ENCODE measurements around the gene RNF123.
A peak's percentile ranks its signal among the peaks of the same experiment; 100 is the strongest.

Gene RNF123

DNA sequence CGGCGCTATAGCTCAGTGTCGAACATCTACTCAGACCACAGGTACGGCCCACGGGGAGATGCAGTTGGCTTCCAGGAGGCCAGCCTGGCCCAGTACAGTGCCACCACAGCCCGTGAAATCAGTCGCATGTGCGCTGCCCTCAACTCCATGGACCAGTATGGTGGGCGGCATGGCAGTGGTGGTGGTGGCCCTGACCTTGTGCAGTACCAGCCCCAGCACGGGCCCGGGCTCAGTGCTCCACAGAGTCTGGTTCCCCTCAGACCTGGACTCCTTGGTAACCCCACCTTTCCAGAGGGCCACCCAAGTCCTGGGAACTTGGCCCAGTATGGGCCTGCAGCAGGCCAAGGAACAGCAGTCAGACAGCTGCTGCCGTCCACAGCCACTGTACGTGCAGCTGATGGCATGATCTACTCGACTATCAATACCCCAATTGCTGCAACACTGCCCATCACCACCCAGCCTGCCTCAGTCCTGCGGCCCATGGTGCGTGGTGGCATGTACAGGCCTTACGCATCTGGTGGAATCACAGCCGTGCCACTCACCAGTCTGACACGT, 33.5 kb upstream of the RNF123 start:
- TF ChIP-seq MYC (IDR thresholded peaks at IDR 0.05; ENCODE audit: low read depth, low read length) (no peak), POLR2A (IDR thresholded peaks at IDR 0.05; ENCODE audit: extremely low read depth, insufficient read length) (no peak)
- TF ChIP-seq, protein P1, sequence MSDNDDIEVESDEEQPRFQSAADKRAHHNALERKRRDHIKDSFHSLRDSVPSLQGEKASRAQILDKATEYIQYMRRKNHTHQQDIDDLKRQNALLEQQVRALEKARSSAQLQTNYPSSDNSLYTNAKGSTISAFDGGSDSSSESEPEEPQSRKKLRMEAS (IDR thresholded peaks at IDR 0.05; ENCODE audit: low read depth, low read length) = no peak
- TF ChIP-seq, protein P2, sequence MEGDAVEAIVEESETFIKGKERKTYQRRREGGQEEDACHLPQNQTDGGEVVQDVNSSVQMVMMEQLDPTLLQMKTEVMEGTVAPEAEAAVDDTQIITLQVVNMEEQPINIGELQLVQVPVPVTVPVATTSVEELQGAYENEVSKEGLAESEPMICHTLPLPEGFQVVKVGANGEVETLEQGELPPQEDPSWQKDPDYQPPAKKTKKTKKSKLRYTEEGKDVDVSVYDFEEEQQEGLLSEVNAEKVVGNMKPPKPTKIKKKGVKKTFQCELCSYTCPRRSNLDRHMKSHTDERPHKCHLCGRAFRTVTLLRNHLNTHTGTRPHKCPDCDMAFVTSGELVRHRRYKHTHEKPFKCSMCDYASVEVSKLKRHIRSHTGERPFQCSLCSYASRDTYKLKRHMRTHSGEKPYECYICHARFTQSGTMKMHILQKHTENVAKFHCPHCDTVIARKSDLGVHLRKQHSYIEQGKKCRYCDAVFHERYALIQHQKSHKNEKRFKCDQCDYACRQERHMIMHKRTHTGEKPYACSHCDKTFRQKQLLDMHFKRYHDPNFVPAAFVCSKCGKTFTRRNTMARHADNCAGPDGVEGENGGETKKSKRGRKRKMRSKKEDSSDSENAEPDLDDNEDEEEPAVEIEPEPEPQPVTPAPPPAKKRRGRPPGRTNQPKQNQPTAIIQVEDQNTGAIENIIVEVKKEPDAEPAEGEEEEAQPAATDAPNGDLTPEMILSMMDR (IDR thresholded peaks at IDR 0.05; ENCODE audit: low read depth, low read length) = no peak
- no peak overlapping the region for H3K4me3 ChIP-seq (ENCODE audit: low read depth, low read length)
- no peak for DNase-seq (ENCODE audit: low read depth)

DNA sequence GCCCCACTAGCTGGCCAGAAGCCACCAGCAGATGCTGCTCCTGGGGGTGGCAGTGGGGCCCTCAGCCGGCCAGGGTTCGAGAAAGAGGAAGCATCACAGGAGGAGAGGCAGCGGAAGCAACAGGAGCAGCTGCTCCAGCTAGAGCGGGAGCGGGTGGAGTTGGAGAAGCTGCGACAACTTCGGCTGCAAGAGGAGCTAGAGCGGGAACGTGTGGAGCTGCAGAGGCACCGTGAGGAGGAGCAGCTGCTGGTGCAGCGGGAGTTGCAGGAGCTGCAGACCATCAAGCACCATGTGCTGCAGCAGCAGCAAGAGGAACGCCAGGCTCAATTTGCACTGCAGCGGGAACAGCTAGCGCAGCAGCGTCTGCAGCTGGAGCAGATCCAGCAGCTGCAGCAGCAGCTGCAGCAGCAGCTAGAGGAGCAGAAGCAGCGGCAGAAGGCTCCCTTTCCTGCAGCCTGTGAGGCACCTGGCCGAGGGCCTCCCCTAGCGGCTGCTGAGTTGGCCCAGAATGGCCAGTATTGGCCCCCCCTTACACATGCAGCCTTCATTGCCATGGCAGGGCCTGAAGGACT, 32.7 kb upstream of the RNF123 start:
- DNase-seq (ENCODE audit: low read depth) = peak; percentile 84
- TF ChIP-seq, protein P1 (IDR thresholded peaks at IDR 0.05; ENCODE audit: low read depth, low read length) = 0 out of 2 replicates have a peak, but pooled peaks have one; percentile 9
- TF ChIP-seq, protein P2 (IDR thresholded peaks at IDR 0.05; ENCODE audit: low read depth, low read length) = no peak
- TF ChIP-seq POLR2A (IDR thresholded peaks at IDR 0.05; ENCODE audit: extremely low read depth, insufficient read length) = no peak
- no peak for TF ChIP-seq MYC (IDR thresholded peaks at IDR 0.05; ENCODE audit: low read depth, low read length)
- no peak overlapping the region for H3K4me3 ChIP-seq (ENCODE audit: low read depth, low read length)

DNA sequence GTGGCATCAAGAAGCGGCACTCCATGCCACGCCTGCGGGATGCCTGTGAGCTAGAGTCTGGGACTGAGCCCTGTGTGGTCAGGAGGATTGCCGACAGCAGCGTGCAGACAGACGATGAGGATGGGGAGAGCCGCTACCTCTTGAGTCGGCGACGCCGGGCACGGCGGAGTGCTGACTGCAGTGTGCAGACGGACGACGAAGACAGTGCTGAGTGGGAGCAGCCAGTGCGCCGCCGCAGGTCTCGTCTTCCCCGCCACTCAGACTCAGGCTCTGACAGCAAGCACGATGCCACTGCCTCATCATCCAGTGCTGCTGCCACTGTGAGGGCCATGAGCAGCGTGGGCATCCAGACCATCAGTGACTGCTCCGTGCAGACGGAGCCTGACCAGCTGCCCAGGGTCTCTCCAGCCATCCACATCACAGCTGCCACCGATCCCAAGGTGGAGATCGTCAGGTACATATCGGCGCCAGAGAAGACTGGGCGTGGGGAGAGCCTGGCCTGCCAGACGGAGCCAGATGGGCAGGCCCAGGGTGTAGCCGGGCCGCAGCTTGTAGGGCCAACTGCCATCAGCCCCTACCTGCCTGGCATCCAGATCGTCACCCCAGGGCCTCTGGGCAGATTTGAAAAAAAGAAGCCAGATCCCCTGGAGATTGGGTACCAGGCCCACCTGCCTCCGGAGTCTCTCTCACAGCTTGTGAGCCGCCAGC, 32.0 kb upstream of the RNF123 start:
- no peak for DNase-seq (ENCODE audit: low read depth)
- TF ChIP-seq, protein P2 (IDR thresholded peaks at IDR 0.05; ENCODE audit: low read depth, low read length) = no peak
- no peak for TF ChIP-seq POLR2A (IDR thresholded peaks at IDR 0.05; ENCODE audit: extremely low read depth, insufficient read length)
- TF ChIP-seq, protein P1 (IDR thresholded peaks at IDR 0.05; ENCODE audit: low read depth, low read length) = no peak
- TF ChIP-seq MYC (IDR thresholded peaks at IDR 0.05; ENCODE audit: low read depth, low read length) = no peak
- H3K4me3 ChIP-seq (ENCODE audit: low read depth, low read length) = no peak overlapping the region

DNA sequence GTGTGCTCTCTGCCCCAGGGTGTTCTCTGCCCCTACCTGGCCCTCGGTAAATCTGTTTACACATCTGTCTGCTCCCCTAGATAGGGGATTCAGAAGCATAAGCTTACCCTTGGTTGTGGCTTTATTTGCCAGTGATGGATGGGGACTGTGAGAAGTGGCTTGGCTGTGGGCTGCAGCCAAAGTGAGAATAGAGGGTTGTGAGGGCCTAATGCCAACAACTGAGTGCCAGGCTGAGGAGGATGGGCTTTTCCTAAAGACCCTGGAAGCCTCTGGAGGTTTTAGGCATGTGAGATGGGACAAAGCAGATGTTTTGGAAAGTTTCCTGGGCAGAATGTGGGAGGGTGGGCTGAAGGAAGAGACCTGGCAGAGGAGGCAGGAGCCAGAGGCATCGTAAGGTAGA, 30.6 kb upstream of the RNF123 start:
- DNase-seq (ENCODE audit: low read depth) = no peak
- TF ChIP-seq MYC (IDR thresholded peaks at IDR 0.05; ENCODE audit: low read depth, low read length) (no peak), POLR2A (IDR thresholded peaks at IDR 0.05; ENCODE audit: extremely low read depth, insufficient read length) (no peak)
- TF ChIP-seq, protein P2 (IDR thresholded peaks at IDR 0.05; ENCODE audit: low read depth, low read length) = no peak
- TF ChIP-seq, protein P1 (IDR thresholded peaks at IDR 0.05; ENCODE audit: low read depth, low read length) = no peak
- no peak overlapping the region for H3K4me3 ChIP-seq (ENCODE audit: low read depth, low read length)

DNA sequence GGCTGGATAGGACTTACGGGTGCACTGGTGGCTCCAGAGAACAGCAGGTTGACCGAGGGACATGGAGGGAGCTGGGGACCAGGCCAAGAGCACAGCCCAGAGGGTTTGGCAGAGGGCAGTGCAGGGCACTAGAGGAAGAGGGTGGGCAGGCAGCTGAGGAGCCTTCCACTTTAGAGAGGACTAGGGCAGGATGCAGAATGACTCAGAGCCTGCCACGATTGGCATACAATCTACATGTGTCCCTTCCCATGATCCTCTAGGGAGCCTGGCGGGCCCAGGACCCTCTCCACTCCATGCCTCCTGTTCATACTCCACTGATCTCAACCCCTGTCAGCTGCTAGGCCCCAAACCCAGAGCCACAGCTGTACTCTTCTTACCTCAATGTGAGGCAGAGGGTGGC, 29.6 kb upstream of the RNF123 start:
- TF ChIP-seq POLR2A (IDR thresholded peaks at IDR 0.05; ENCODE audit: extremely low read depth, insufficient read length) (no peak), MYC (IDR thresholded peaks at IDR 0.05; ENCODE audit: low read depth, low read length) (no peak)
- TF ChIP-seq, protein P1 (IDR thresholded peaks at IDR 0.05; ENCODE audit: low read depth, low read length) = no peak
- TF ChIP-seq, protein P2 (IDR thresholded peaks at IDR 0.05; ENCODE audit: low read depth, low read length) = no peak
- DNase-seq (ENCODE audit: low read depth) = no peak
- no peak overlapping the region for H3K4me3 ChIP-seq (ENCODE audit: low read depth, low read length)

Measured in NB4 (cell line).